CD14-positive monocyte (primary cell): ENCODE measurements around the gene VMA21. TPM values are rescaled to one million over a fixed set of nuclear protein-coding genes. Genes with fewer than 3 reads are reported as not detected.

Source experiments
- DNase-seq, 3 donors: peaks; one replicate each; pipeline ENCODE4 v3.0.0-alpha.2; 2011 to 2022
- H2AFZ ChIP-seq: 2 replicates; pipeline ENCODE4 v1.6.0; 2012; ENCODE audit warnings: mild to moderate bottlenecking, low read depth, low read length, inconsistent platforms; ENCODE audit not compliant: insufficient read depth, poor library complexity, severe bottlenecking
- H3K27ac ChIP-seq, 2 donors: 1 replicate in 1 of 2; 2 replicates in 1 of 2; pipeline ENCODE4 v1.5.1; 2012 to 2013; ENCODE audit warnings: low read length in 2 of 2, control low read depth in 1 of 2, inconsistent platforms in 1 of 2, low read depth in 1 of 2, mild to moderate bottlenecking in 1 of 2
- H3K27me3 ChIP-seq, 2 donors: one replicate each; pipeline versions ENCODE4 v1.6.0 to v1.6.1; 2011 to 2013; ENCODE audit warnings: low read length in 2 of 2; ENCODE audit not compliant: control insufficient read depth in 2 of 2, insufficient read depth in 2 of 2
- H3K36me3 ChIP-seq, 2 donors: replicated peaks in 1 of 2; 1 replicate in 1 of 2; 2 replicates in 1 of 2; pipeline versions ENCODE4 v1.5.1 to v1.6.1; 2012 to 2013; ENCODE audit warnings: low read length in 2 of 2, control low read depth in 1 of 2, inconsistent platforms in 1 of 2, mild to moderate bottlenecking in 1 of 2; ENCODE audit not compliant: insufficient read depth in 2 of 2, control insufficient read depth in 1 of 2
- H3K4me1 ChIP-seq, 2 donors: 1 replicate in 1 of 2; 2 replicates in 1 of 2; pipeline versions ENCODE4 v1.5.1 to v1.6.1; 2012 to 2013; ENCODE audit warnings: low read length in 2 of 2, control low read depth in 1 of 2, inconsistent platforms in 1 of 2, mild to moderate bottlenecking in 1 of 2, moderate library complexity in 1 of 2; ENCODE audit not compliant: insufficient read depth in 2 of 2, control insufficient read depth in 1 of 2
- H3K4me2 ChIP-seq: replicated peaks from 2 replicates; pipeline ENCODE3; 2012; ENCODE audit warnings: low read length, moderate library complexity, mild to moderate bottlenecking; ENCODE audit not compliant: poor library complexity, severe bottlenecking; ENCODE audit errors: extremely low read depth
- H3K4me3 ChIP-seq, 3 experiments: fragments of 200-600 bp in 1 of 3; sonication (generic) in 1 of 3; replicated peaks in 1 of 3; 1 replicate in 2 of 3; 2 replicates in 1 of 3; pipeline ENCODE4 v1.5.1; 2011 to 2013; ENCODE audit warnings: low read length in 3 of 3, mild to moderate bottlenecking in 3 of 3, control low read depth in 2 of 3, low read depth in 2 of 3, inconsistent platforms in 1 of 3, moderate library complexity in 1 of 3
- H3K79me2 ChIP-seq: 2 replicates; pipeline ENCODE4 v1.6.0; 2012; ENCODE audit warnings: mild to moderate bottlenecking, control low read depth, inconsistent platforms, low read length, moderate library complexity; ENCODE audit not compliant: insufficient read depth
- H3K9ac ChIP-seq: 2 replicates; pipeline ENCODE4 v1.6.0; 2017; ENCODE audit warnings: low read length, mild to moderate bottlenecking; ENCODE audit not compliant: insufficient read depth, poor library complexity, severe bottlenecking
- H3K9me3 ChIP-seq, 2 donors: replicated peaks in 1 of 2; 1 replicate in 1 of 2; 2 replicates in 1 of 2; pipeline versions ENCODE4 v1.5.1 to v1.6.1; 2012 to 2013; ENCODE audit warnings: low read length in 2 of 2, control low read depth in 1 of 2; ENCODE audit not compliant: control insufficient read depth in 1 of 2, insufficient read depth in 1 of 2
- H4K20me1 ChIP-seq: 2 replicates; pipeline ENCODE4 v1.6.0; 2012; ENCODE audit warnings: mild to moderate bottlenecking, low read length, control low read depth, moderate library complexity; ENCODE audit not compliant: insufficient read depth
- H3K27ac Mint-ChIP-seq, 7 donors: one replicate each; pipeline ENCODE4 v1.8.0; 2020; ENCODE audit warnings: mild to moderate bottlenecking in 7 of 7, mixed read lengths in 7 of 7, moderate library complexity in 6 of 7, inconsistent platforms in 2 of 7
- H3K27me3 Mint-ChIP-seq, 3 donors: one replicate each; pipeline ENCODE4 v1.8.0; 2021 to 2022; ENCODE audit warnings: low read depth in 3 of 3, mild to moderate bottlenecking in 3 of 3, mixed read lengths in 3 of 3, moderate library complexity in 3 of 3, inconsistent platforms in 1 of 3
- H3K36me3 Mint-ChIP-seq, 2 donors: one replicate each; pipeline ENCODE4 v1.8.0; 2020; ENCODE audit warnings: mixed read lengths in 2 of 2, inconsistent platforms in 1 of 2, mild to moderate bottlenecking in 1 of 2
- H3K4me1 Mint-ChIP-seq: one replicate; pipeline ENCODE4 v1.8.0; 2020; ENCODE audit warnings: mild to moderate bottlenecking, mixed read lengths
- H3K4me3 Mint-ChIP-seq, 2 donors: one replicate each; pipeline ENCODE4 v1.8.0; 2020; ENCODE audit warnings: mild to moderate bottlenecking in 2 of 2, mixed read lengths in 2 of 2, moderate library complexity in 1 of 2
- H3K9me3 Mint-ChIP-seq, 7 donors: one replicate each; pipeline ENCODE4 v1.8.0; 2020 to 2022; ENCODE audit warnings: mixed read lengths in 7 of 7, mild to moderate bottlenecking in 6 of 7, moderate library complexity in 6 of 7, inconsistent platforms in 2 of 7
- WGBS: methylation state at CpG from one replicate; pipeline ENCODE4 v1.1.5; 2013; ENCODE audit warnings: missing lambda C conversion rate; ENCODE audit not compliant: insufficient coverage; 5-methylcytosine and 5-hydroxymethylcytosine counted together
- intact Hi-C, 2 donors: fragments of 100-400 bp; cut with micrococcal nuclease; formaldehyde crosslinking; loops; one replicate each; pipeline versions ENCODE4 v1.15.0 to v1.15.1; 2023
- polyA plus RNA-seq, 3 donors: library from polyadenylated mRNA; depleted of rRNA in 1 of 3; unstranded in 2 of 3; stranded (reverse) in 1 of 3; fragments of 300-500 nt in 2 of 3; fragments of >200 nt in 1 of 3; fragmentation: Illumina TruSeq in 2 of 3; gene quantifications; 1 replicate in 2 of 3; 2 replicates in 1 of 3; pipeline ENCODE4 v1.2.3, GENCODE V29; 2012 to 2021
- TF ChIP-seq, protein P1 (sequence below): fragments of 200-600 bp; IDR thresholded peaks from one replicate; pipeline ENCODE4 v1.8.0; 2022; ENCODE audit warnings: antibody characterized with exemption, mild to moderate bottlenecking

VMA21 gene
- polyA plus RNA-seq, 3 donors: 8.9 to 77.2 (median 53.0) TPM

DNA sequence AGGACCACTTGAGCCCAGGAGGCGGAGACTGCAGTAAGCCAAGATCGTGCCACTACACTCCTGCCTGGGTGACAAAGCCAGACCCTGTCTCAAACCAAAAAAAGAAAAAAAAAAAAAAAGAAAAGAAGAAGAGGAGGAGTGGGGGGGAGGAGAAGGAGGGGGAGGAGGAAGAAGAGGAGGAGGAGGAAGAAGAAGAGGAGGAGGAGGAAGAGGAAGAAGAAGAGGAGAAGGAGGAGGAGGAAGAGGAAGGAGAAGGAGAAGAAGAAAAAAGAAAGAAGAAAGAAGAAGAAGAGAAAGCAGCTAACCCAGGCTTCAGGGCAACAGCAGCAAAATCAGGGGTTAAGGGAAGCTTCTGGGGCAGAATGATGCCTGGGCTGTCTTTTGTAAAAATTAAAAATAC, 27.5 kb downstream of the VMA21 start:
- TF ChIP-seq, protein P1, sequence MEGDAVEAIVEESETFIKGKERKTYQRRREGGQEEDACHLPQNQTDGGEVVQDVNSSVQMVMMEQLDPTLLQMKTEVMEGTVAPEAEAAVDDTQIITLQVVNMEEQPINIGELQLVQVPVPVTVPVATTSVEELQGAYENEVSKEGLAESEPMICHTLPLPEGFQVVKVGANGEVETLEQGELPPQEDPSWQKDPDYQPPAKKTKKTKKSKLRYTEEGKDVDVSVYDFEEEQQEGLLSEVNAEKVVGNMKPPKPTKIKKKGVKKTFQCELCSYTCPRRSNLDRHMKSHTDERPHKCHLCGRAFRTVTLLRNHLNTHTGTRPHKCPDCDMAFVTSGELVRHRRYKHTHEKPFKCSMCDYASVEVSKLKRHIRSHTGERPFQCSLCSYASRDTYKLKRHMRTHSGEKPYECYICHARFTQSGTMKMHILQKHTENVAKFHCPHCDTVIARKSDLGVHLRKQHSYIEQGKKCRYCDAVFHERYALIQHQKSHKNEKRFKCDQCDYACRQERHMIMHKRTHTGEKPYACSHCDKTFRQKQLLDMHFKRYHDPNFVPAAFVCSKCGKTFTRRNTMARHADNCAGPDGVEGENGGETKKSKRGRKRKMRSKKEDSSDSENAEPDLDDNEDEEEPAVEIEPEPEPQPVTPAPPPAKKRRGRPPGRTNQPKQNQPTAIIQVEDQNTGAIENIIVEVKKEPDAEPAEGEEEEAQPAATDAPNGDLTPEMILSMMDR: no peak
- Histone ChIP-seq H3K27me3 (no peaks in the 10 kb centered on the region), H3K9me3 (no peaks in the 10 kb centered on the region), H3K9ac (no peak overlapping the region), H4K20me1 (no peaks in the 10 kb centered on the region), H3K36me3 (no peaks in the 10 kb centered on the region), H3K79me2 (no peaks in the 10 kb centered on the region), H2AFZ (no peak overlapping the region), H3K4me1 (no peaks in the 10 kb centered on the region), H3K27ac (no peak overlapping the region), H3K4me2 (no peak overlapping the region), H3K4me3 (no peak overlapping the region)
- H3K27ac Mint-ChIP-seq: no peak overlapping the region
- peaks cover 0 to 2% (median 0%) of the 10 kb centered on the region in 3 donors for H3K27me3 Mint-ChIP-seq
- intact Hi-C loops: no loop called here
- H3K9me3 Mint-ChIP-seq: no peaks in the 10 kb centered on the region
- DNase-seq: no peak
- H3K4me1 Mint-ChIP-seq: no peaks in the 10 kb centered on the region
- no peak overlapping the region for H3K4me3 Mint-ChIP-seq
- WGBS: no CpG with 5 or more reads among the region's 2 CpGs
- peaks cover 0 to 4% of the 10 kb centered on the region in 2 donors for H3K36me3 Mint-ChIP-seq

DNA sequence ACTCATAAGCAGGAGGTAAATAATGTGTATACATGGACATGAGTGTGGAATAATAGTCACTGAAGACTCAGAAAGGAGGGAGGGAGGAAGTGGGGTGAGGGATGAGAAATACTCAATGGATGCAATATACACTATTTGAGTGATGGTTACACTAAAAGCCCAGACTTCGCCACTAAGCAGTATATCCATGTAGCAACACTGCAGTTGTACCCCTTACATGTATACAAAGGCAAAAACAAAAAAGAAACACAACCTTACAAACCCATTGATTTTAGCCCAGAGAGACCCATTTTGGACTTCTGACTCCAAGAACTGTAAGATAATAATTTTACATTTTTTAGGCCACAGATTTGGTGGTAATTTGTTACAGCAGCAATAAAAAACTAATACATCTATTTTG, 51.5 kb downstream of the VMA21 start:
- no peak overlapping the region for H3K9ac ChIP-seq
- H3K4me2 ChIP-seq: no peak overlapping the region
- TF ChIP-seq, protein P1: no peak
- H3K9me3 ChIP-seq: no peaks in the 10 kb centered on the region
- Mint-ChIP-seq H3K36me3 (no peaks in the 10 kb centered on the region), H3K27ac (no peak overlapping the region), H3K9me3 (peaks cover 0 to 4% (median 0%) of the 10 kb centered on the region in 7 donors), H3K4me3 (no peak overlapping the region), H3K4me1 (no peaks in the 10 kb centered on the region), H3K27me3 (peaks cover 0 to 4% (median 0%) of the 10 kb centered on the region in 3 donors)
- H2AFZ ChIP-seq: no peak overlapping the region
- H3K4me3 ChIP-seq: no peak overlapping the region
- H3K4me1 ChIP-seq: no peaks in the 10 kb centered on the region
- DNase-seq: no peak
- H3K36me3 ChIP-seq: no peaks in the 10 kb centered on the region
- H3K27ac ChIP-seq: no peak overlapping the region
- no CpG with 5 or more reads among the region's 1 CpG for WGBS
- intact Hi-C loops: no loop called here
- H3K27me3 ChIP-seq: no peaks in the 10 kb centered on the region
- no peaks in the 10 kb centered on the region for H3K79me2 ChIP-seq
- no peaks in the 10 kb centered on the region for H4K20me1 ChIP-seq
